Mammary epithelial cell (primary cell): Measurements from ENCODE around the gene MB.

Experiments
- CTCF ChIP-seq, 2 donors: IDR thresholded peaks in 1 of 2; conservative IDR thresholded peaks in 1 of 2; 2 replicates each; pipeline ENCODE4 v1.5.1; 2011 to 2012; ENCODE audit warnings: inconsistent platforms in 2 of 2, low read length in 2 of 2, mild to moderate bottlenecking in 2 of 2, control low read depth in 1 of 2, low read depth in 1 of 2; ENCODE audit not compliant: insufficient read depth in 1 of 2; ENCODE audit errors: extremely low read depth in 1 of 2
- EZH2 ChIP-seq: IDR thresholded peaks from 2 replicates; pipeline ENCODE4 v1.6.1; 2012; ENCODE audit warnings: low read length, inconsistent platforms, borderline replicate concordance

GRCh38 chr22:35645646-35646045 lies 28.5 kb upstream of the MB start:
- TF ChIP-seq CTCF (conservative IDR thresholded peaks at IDR 0.05 in 1 of 2, IDR thresholded peaks at IDR 0.05 in 1 of 2; ENCODE audit: extremely low read depth in 1 of 2, insufficient read depth in 1 of 2, low read depth in 1 of 2, low read length in 2 of 2): no peak
- no peak for TF ChIP-seq EZH2
